Ammon's horn (tissue), 1 donor: ENCODE measurements around the gene ANXA6.
"Not testable (repeated sequence)": the region's sequence is repeated elsewhere in the genome, so short reads cannot be mapped to it uniquely, and the experiment has no call there.

Experiments
- DNase-seq: peaks from one replicate; pipeline ENCODE4 v3.0.0-alpha.2; 2016; ENCODE audit warnings: low spot score

Gene ANXA6

GRCh38 chr5:151157426-151158286 is at the start of gene ANXA6:
TSS of gene ANXA6 (minus strand) at chr5:151157779. CDS start at chr5:151147901, 9,878 bp downstream.
- peak; percentile 91 for DNase-seq

GRCh38 chr5:151205411-151205810 is 47.8 kb upstream of the ANXA6 start:
- no peak for DNase-seq

GRCh38 chr5:151204051-151204450 is 46.5 kb upstream of the ANXA6 start:
- no peak for DNase-seq

GRCh38 chr5:151202381-151203139 is 45.0 kb upstream of the ANXA6 start:
- DNase-seq = no peak

- no peak for DNase-seq
Measured at GRCh38 chr5:151200913-151201595, 43.5 kb upstream of the ANXA6 start.

- DNase-seq = no peak
Measured at GRCh38 chr5:151199581-151200185, 42.1 kb upstream of the ANXA6 start.

- no peak for DNase-seq
Measured at GRCh38 chr5:151198861-151199260, 41.3 kb upstream of the ANXA6 start.

GRCh38 chr5:151197291-151197600 is 39.7 kb upstream of the ANXA6 start:
- not testable (repeated sequence) for DNase-seq

- no peak for DNase-seq
Measured at GRCh38 chr5:151196556-151197290, 39.1 kb upstream of the ANXA6 start.

- no peak for DNase-seq
Measured at GRCh38 chr5:151195622-151196021, 38.0 kb upstream of the ANXA6 start.

- no peak for DNase-seq
Measured at GRCh38 chr5:151192626-151193025, 35.0 kb upstream of the ANXA6 start.

GRCh38 chr5:151191661-151192060 is 34.1 kb upstream of the ANXA6 start:
- DNase-seq = no peak

GRCh38 chr5:151189151-151189550 is 31.6 kb upstream of the ANXA6 start:
- DNase-seq = no peak

- no peak for DNase-seq
Measured at GRCh38 chr5:151186538-151186937, 29.0 kb upstream of the ANXA6 start.

- DNase-seq = no peak
Measured at GRCh38 chr5:151186052-151186451, 28.5 kb upstream of the ANXA6 start.

GRCh38 chr5:151184316-151185042 is 26.9 kb upstream of the ANXA6 start:
- no peak for DNase-seq

GRCh38 chr5:151183456-151184245 is 26.1 kb upstream of the ANXA6 start:
- no peak for DNase-seq

GRCh38 chr5:151182976-151183375 is 25.4 kb upstream of the ANXA6 start:
- no peak for DNase-seq

- no peak for DNase-seq
Measured at GRCh38 chr5:151182524-151182900, 24.9 kb upstream of the ANXA6 start.
